GM18517 (cell line): ENCODE measurements around the gene RNF182.
"Not testable (repeated sequence)": the region's sequence is repeated elsewhere in the genome, so short reads cannot be mapped to it uniquely, and the experiment has no call there.

ENCODE experiments used
- ATAC-seq: cut with Tn5 transposase; IDR thresholded peaks from one replicate; pipeline ENCODE4 v1.9.1; 2021; ENCODE audit warnings: mild to moderate bottlenecking, moderate library complexity; ENCODE audit not compliant: unreplicated experiment

Gene RNF182, protein sequence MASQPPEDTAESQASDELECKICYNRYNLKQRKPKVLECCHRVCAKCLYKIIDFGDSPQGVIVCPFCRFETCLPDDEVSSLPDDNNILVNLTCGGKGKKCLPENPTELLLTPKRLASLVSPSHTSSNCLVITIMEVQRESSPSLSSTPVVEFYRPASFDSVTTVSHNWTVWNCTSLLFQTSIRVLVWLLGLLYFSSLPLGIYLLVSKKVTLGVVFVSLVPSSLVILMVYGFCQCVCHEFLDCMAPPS

DNA sequence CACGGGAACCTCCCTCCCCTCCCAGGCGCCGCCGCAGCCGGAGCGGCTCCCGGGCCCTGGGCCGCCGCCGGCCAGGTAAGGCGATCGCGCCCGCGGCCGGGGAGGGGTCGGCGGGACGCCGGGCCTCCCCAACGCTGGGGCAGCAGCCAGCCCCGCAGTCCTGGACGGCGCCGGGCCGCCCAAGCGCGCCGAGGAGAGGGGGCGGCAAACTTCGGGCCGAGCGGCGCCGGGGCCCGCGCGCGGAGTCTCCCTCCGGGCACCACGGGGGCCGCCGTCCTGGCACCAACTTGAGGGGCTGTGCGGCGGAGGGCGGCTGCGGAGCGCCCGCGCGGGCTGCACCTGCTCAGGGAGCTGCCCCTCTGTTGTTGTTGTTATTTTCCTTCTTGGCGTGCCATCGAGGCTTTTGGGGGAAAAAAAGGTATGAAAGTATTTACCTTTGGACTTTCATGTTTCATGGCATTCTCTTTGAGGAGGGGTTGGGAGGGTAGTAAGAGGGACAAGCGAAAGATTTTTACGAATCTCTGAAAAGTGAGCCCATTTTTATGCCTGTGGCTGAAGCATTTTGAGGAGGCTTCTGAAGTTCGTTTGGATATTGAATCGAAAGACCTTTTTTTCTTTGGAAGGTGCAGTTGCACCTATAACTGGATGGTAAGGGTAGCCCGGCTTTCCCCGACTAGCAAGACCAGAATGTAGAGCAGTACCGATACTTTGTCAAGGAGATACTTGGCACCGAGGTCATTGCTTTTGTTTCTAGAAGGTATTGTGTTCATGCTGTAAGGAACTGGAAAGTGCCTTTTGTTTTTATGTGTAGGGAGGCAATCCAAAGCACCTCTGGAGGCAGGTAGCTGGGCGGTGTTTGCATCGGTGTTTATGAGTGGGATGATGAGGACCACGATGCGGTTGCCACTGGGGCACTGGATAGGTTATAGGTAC lies at the start of gene RNF182:
RNF182 (plus strand) TSS at position 4 of the 933 bp plus-strand sequence. CDS start 52,168 bp downstream, outside the sequence.
- no peak for ATAC-seq

DNA sequence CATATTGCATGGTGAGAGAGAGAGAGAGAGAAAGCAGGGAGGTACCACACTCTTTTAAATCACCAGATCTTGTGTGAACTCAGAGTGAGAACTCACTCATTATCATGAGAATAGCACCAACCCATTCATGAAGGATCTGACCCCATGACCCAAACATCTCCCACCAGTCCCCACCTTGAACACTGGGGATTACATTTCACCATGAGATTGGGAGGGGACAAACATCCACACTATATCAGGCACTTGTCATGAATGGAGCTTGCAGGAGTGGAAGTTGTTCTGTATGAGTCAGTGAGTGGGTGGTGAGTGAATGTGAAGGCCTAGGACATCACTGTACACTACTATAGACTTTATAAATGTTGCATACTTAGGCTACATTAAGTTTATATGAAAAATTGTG lies 47.7 kb upstream of the RNF182 start:
- no peak for ATAC-seq

DNA sequence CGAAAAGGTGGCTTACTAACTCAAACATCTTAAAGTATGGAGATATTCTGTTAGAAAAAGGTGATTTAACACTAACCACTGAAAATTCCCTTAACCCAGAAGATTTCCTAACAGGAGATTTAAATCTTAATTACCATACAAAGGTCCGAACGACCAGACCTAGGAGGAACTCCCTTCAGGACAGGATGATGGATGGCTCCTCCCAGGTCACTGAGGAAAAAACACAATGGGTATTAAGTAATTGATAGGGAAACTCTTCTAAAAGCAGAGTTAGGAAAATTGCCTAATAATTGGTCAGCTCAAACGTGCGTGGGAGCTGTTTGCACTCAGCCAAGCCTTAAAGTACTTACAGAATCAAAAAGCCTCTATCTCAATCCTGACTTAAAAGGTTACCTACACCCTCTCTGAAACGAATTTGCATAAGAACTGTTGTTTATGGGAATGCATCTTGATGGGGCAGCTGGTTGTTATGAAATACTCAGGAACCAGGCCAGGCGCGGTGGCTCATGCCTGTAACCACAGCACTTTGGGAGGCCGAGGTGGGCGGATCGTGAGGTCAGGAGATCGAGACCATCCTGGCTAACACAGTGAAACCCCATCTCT lies 44.6 kb upstream of the RNF182 start:
- not testable (repeated sequence) for ATAC-seq

DNA sequence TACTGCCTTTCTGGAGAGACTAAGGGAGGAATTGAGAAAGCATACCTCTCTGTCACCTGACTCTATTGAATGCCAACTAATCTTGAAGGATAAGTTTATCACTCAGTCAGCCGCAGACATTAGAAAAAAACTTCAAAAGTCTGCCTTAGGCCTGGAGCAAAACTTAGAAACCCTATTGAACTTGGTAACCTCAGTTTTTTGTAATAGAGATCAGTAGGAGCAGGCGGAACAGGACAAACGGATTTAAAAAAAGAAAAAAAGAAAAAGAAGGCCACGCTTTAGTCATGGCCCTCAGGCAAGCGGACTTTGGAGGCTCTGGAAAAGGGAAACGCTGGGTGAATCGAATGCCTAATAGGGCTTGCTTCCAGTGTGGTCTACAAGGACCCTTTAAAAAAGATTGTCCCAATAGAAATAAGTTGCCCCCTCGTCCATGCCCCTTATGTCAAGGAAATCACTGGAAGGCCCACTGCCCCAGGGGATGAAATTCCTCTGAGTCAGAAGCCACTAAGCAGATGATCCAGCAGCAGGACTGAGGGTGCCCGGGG lies 43.1 kb upstream of the RNF182 start:
- no peak for ATAC-seq

DNA sequence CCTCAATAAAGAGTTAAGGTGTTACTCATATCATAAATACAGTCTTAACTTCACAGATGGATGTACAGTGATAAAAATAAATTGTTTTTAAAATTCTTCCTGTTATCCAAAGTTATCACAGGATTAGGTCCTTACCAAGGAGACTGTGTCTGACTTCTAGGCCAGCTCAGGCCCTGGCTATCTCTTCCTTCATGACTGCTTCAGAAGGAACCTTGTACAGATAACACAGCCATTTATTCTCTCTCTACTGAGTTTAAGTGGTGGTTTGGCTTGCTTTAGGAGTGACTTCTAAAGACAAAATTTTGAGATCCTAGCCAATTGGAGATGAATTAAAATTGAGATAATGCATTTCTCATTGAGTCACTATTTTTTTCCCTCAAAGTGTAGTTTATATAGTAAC lies 40.8 kb upstream of the RNF182 start:
- ATAC-seq, result no peak

DNA sequence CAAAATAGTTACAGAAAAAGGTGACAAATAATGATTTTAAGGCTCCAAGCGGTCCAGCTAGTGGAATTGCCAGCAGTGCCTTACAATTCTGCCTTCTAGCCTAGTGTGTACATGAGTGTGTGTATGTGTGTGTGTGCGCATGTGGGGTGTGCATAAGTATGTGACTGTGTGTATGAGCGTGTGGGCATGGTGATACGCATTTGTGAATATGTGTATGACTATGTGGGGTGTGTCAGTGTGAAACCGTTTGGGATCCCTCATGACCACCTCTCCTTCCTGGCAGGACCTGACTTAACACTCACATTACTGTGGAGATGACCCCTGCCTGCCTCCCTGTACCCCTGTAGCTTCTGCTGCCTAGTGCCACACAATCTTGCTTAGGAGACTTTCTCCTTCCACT lies 40.4 kb upstream of the RNF182 start:
- no peak for ATAC-seq

DNA sequence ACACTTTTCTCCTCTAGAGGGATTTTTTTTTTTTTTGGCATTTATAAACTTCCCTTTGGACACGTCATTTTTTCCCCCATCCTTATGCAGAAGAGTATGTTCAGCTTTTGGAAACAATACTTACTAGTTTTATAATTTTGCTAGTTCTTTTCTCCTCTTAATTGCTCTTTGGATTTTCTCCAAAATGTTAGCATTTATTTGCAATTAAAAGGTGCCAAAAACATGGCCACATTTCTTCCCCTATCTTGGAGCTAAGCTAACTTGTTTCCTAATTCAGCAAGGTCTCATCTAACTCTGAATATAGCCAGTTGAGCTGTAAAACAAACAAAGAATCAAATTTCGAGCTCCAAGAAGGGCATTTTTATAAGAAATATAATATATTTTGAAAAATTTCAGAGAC lies 39.2 kb upstream of the RNF182 start:
- no peak for ATAC-seq

DNA sequence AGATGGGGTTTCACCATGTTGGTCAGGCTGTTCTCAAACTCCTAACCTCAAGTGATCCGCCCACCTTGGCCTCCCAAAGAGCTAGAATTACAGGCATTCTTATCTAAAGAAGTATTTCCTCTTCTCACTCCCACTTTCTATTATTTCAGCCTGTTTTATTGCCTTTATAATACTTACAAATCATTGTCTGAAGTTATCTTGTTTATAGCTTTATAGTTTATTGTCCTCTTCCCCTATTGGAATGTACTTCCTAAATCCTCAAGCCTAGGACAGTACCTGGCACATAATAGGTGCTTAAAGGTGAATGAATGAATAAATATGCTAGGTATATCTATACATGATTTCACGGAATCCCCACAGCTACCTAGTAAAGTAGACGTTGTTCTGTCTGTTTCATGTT lies 37.8 kb upstream of the RNF182 start:
- ATAC-seq, result no peak

DNA sequence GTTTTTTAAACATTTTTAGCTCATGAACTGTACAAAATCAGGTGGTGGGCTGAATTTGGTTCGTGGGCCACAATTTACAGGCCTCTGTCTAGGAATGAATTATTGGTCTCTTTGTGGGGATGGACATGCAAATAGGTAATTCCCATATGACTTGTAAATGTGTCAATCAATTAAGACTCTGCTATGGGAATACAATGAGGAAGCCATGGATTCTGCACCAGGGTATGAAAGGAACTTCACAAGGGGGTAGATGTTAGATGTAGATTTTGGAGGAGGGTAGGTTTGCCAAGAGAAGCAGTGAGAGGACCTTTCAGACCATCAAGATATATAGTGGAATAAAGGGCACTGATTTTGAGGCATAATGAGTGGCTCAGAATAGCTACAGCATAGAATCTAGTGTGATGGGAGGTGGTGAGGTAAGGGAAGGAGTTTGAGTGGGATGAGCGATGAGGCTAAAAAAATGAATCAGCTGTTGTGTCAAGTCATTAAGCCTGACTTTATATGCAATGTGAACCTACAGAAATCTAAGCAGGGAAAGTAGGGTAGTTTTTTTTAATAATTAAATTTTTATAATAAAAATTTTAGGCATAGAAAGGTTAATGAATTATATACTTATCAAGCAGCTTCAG lies 32.6 kb upstream of the RNF182 start:
- no peak for ATAC-seq

DNA sequence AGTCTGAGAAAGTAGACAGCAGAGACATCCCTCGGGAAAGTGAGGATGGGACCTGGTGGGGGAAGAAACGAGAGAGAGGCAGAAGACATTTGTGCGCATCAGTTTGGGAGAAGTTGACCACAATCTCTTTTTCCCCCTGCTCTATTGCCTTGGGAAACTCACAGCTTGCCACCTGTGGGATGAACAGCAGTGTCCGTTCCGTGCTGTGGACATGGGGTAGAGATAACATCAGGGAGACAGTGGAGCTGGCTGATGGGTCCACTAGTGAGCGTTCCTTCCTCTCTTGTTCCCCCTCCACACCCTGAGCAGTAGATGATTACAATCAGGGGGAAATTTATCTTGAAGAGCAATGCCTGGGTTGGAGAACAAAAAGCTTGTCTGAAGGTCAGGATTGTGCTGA lies 21.8 kb upstream of the RNF182 start:
- no peak for ATAC-seq

DNA sequence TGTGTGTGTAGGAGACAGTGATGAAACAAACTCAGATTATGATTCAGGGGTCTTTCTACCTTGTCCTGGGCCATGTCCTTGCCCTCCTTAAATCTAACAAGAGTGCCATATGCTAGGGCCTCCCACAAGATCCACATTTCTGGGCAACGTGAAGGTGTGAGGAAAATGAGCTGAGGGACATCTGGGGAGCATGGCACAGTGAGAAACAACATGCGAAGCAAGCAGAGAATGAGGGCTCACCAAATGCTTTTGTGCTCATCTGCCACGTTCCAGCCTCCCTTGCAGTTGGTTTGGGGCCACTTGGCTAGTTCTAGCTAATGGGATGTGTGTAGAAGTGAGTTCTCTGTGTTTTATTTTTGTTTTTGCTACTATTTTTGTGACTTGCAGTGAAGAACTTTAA lies 21.4 kb upstream of the RNF182 start:
- no peak for ATAC-seq

DNA sequence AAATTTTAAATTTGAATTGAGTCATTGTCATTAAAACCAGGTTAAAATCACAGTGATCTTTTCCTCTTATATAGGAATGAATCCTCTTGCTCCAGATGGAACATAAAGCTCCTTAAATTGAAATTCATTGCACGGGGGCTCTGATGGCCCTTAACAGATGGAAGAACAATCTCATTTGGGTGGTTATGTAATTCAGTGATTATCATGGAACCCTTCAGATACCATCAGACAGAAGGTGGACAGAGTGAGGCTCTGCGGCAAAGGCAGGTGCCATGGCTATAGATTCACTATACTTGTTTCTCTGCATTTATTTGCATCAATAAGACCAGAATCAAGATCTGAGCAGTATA lies 17.8 kb upstream of the RNF182 start:
- ATAC-seq, result no peak

DNA sequence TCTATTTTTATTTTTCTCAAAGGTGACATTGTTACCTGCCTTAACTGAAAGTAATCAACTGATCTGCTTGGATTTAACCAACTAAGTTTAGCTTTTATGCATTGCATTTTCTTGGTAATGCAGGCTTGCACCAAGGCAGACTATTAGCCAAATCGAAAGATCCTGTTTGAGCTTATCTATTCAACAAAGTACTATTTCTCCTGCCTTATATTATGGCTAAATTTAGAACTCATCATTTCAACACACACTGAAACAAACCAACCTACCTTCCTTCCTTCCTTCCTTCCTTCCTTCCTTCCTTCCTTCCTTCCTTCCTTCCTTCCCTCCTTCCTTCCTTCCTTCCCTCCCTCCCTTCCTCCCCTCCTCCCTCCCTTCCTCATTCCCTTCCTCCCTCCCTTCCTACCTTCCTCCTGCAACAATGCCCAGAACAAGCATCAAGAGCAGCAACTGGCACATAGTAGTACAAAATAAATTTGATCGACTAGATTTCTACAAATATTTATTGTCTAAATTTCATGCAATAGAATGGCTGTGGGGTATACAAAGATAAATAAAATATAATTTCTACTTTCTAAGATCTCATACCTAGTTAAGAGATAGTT lies 17.0 kb upstream of the RNF182 start:
- ATAC-seq, result no peak

DNA sequence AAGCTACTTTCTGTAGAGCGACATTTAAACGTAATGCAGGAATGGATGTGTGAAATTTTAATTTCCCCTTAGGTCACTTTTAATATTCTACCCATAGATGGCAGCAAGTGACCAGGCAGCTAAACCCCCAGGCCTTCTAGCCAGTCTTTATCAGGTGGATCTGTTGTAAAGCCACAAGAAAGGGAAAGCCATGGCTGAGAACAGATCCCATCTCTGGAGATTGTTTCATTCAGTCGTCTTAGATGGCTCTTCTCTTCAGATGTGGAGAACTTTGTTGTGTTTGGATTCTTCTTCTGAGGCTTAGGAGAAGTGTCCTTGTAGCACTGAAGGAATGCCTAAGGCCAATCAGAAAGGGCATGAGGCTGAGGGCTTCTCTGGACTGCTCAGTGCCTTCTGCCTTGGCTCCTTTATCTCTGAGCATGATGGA lies 15.8 kb upstream of the RNF182 start:
- no peak for ATAC-seq

DNA sequence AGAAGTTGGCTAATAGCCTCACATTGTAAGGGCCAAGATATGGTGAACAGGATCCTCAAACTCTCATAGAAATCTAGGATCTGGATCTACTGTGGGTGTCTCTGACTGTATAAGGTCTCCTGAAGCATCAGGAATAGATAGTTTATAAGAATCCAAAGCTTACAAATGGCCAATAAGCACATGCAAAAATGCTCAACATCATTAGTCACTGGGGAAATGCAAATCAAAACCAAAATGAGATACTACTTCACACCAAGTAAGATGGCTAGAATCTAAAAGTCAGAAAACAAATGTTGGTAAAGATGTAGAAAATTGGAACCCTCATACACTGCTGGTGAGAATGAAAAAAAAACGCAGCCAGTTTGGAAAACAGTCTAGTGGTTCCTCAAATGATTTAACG lies 14.3 kb upstream of the RNF182 start:
- ATAC-seq, result no peak

DNA sequence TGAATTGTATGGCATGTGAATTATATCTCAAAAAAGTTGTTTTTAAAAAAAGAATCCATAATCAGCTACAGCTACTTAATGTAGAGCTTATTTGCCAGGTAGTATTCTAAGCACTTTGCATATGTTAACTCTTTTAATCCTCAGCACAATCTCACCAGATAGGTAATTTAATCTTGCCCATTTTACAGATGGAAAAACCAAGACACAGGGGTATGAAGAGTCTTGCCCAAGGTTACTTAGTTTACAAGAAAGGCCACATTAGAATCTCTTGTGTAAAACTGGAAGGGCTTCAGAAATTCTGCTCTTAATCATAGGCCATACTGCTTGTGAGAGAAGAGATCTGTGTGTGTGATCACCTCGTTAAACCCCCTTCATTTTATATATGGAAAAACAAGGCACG lies 13.4 kb upstream of the RNF182 start:
- ATAC-seq, result no peak

DNA sequence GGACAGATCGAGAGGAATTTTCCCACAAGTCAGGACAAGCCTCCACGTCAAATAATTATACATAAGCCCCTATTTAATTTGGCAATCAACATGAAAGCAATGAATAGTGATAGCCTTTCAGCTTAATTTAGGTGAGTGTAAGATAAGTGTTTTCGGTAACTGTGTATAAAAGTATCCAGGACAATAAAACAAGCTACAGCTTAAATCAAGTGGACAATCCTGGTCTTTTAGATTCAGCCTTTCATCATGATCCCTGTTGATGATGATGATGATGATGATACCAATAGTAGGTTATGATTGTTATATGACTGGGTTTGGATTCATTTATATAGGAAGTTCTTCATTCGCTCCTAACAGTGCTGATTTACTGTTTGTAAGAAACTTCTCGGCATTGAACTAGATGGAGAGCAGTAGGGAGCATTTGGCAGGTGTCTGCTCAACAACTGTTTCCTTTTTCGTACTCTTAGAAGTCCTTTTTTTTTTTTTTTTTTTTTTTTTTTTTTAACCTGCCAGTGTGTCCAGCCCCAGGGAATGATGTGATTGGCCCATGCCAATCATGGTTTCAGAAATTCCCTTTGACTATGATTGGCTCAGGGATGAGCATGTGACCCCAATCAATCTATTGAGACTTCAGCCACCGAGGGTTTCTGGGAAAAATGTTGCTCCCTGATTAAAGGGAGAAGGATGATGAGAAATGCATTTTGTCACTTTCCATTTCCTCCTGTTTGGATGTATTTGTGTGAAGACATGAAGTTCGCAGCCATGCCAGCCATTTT lies 11.3 kb upstream of the RNF182 start:
- ATAC-seq, result no peak

DNA sequence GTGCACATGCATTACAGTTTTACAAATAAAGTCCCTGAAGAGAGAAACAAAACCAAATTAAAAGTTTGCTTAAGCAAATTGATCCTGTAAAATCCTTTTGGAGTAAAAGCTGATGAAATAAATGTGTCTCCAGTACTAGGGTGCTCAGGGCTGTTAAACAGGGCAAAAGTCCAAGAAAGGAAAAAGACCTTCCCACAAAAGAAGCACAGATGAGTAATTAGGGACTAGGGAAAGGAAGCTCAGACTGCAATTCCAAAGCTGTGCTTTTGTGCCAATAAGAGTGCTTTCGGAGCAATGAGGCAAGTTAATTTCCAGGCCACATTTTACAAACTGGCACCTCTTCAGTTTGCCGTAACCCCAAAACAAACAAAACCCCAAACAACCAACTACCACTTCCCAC lies 10.4 kb upstream of the RNF182 start:
- ATAC-seq, result no peak

DNA sequence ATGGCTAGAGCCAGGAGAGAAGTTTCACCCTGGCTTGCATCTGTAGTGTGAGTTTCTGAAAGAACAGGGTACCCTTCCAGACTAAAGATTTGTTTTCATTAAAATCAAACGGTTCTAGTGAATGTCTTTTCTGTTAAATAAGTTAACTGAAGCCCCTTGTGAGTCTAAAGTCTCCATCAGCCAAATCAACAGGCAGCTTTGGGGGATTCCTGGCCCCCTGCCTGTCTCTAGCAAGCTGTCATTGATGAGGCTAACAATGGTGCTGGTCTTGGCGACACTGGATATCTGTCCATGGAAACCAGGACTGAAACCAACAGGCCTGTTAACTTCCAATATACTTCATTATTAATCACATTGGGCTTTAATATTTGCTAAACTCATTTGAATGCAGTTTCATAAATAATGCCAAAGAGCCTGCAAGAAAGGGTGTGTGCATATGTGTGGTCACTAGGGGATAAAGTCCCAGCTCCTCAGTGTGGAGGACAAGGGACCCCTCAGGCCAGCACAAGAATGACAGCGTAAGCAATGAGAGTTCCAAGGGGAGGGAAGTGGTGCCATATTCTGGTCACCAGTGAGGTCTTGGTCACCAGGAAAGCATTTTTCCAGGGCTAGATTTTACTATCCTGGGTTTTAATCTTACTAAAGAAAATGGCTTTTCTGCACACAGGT lies 9.1 kb upstream of the RNF182 start:
- no peak for ATAC-seq
